Activated CD8-positive, alpha-beta memory T cell treated with anti-CD3 and anti-CD28 coated beads for 4 hours (primary cell): ENCODE data around the gene ACSL6.
"Not testable (repeated sequence)": the region's sequence is repeated elsewhere in the genome, so short reads cannot be mapped to it uniquely, and the experiment has no call there.

Experiments used
- DNase-seq, 2 donors: peaks; one replicate each; pipeline ENCODE4 v3.0.0-alpha.2; 2020; ENCODE audit warnings: low read depth in 2 of 2

Gene ACSL6

GRCh38 chr5:131942016-131942415, 69.4 kb downstream of the ACSL6 start:
- DNase-seq = no peak

- DNase-seq = no peak
Measured at GRCh38 chr5:131939690-131940345, 71.6 kb downstream of the ACSL6 start.

- DNase-seq = no peak
Measured at GRCh38 chr5:131932235-131932634, 79.2 kb downstream of the ACSL6 start.

GRCh38 chr5:131928957-131929356, 82.5 kb downstream of the ACSL6 start:
- no peak for DNase-seq

- no peak for DNase-seq
Measured at GRCh38 chr5:131926168-131926567, 85.3 kb downstream of the ACSL6 start.

- DNase-seq = no peak
Measured at GRCh38 chr5:131916481-131916880, 95.0 kb downstream of the ACSL6 start.

GRCh38 chr5:131914472-131914871, 97.0 kb downstream of the ACSL6 start:
- no peak for DNase-seq

- no peak for DNase-seq
Measured at GRCh38 chr5:131913603-131914002, 97.9 kb downstream of the ACSL6 start.

GRCh38 chr5:131906668-131907067, 104.8 kb downstream of the ACSL6 start:
- DNase-seq = no peak

GRCh38 chr5:131902266-131902665, 109.2 kb downstream of the ACSL6 start:
- not testable (repeated sequence) for DNase-seq
